HG02588 (cell line): Measurements from ENCODE around the gene FAM216A.
"Not testable (repeated sequence)": the region's sequence is repeated elsewhere in the genome, so short reads cannot be mapped to it uniquely, and the experiment has no call there.

Experiments
- ATAC-seq: cut with Tn5 transposase; IDR thresholded peaks from one replicate; pipeline ENCODE4 v1.9.1; 2021; ENCODE audit warnings: mild to moderate bottlenecking, moderate library complexity; ENCODE audit not compliant: unreplicated experiment

Gene FAM216A

DNA sequence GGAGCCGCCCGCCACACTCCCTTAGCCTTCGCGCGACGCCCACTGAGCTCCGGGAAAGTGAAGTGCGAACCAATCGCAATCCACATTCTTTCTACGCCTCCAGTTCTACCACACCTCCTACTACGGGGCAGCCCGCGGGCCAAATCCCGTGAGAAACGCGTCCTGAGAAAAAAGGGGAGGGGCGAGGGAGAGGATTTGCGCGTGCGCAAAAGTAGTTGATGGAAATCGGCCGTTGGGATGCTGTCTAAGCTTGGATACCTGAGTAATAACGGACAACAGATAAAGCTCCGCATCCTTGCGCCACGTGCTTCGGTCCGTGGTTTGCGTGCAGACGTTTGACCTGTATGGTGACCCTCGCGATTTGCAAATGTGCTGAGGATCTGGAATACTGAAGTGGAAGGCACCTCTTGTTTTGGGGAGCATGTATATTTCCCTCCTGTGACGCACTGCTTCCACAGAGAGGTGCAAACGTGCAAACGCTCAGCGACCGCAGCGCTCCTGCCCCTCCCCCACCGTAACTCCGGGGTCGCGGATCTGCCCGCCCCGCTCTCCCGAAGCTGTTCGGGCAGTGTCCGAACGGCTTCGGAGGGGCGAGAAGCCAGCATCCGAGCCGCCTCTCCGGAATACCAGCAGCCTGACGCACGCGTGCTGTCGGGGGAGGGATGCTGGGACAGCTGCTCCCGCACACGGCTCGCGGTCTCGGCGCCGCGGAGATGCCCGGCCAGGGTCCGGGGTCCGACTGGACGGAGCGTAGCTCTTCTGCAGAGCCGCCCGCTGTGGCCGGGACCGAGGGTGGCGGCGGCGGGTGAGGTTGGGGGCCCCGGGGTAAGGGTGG is at the start of gene FAM216A, which contains the start of gene GPN3:
TSS of gene FAM216A (plus strand) at position 632 of the 835 bp plus-strand sequence. CDS start at position 663, 31 bp downstream.
TSS of gene GPN3 (minus strand) at position 44 of the 835 bp plus-strand sequence. CDS start 54 bp downstream, outside the sequence.
- ATAC-seq, result peak; percentile 71

DNA sequence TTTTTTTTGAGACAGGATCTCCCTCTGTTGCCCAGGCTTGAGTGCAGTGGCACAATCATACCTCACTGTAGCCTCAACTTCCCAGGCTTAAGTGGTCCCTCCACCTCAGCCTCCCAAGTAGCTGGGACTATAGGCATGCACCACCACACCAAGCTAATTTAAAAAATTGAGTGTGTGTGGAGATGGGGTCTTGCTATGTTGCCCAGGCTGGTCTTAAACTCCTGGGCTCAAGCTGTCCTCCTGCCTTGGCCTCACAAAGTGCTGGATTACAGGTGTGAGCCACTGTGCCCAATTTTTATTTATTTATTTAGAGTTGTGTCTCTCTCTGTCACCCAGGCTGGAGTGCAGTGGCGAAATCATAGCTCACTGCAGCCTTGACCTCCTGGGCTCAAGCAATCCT is 48.0 kb upstream of the FAM216A start:
- not testable (repeated sequence) for ATAC-seq

- no peak for ATAC-seq
Observed at GRCh38 chr12:110421159-110421661, 47.4 kb upstream of the FAM216A start.

GRCh38 chr12:110421701-110422100 is 46.9 kb upstream of the FAM216A start:
- ATAC-seq, result no peak

- ATAC-seq, result no peak
Observed at GRCh38 chr12:110424237-110424636, 44.4 kb upstream of the FAM216A start.

GRCh38 chr12:110426406-110426805 is 42.2 kb upstream of the FAM216A start:
- ATAC-seq, result no peak

- not testable (repeated sequence) for ATAC-seq
Observed at GRCh38 chr12:110429676-110430075, 39.0 kb upstream of the FAM216A start.

- no peak for ATAC-seq
Observed at GRCh38 chr12:110431957-110432587, 36.6 kb upstream of the FAM216A start.

- ATAC-seq, result no peak
Observed at GRCh38 chr12:110436231-110436630, 32.4 kb upstream of the FAM216A start.

DNA sequence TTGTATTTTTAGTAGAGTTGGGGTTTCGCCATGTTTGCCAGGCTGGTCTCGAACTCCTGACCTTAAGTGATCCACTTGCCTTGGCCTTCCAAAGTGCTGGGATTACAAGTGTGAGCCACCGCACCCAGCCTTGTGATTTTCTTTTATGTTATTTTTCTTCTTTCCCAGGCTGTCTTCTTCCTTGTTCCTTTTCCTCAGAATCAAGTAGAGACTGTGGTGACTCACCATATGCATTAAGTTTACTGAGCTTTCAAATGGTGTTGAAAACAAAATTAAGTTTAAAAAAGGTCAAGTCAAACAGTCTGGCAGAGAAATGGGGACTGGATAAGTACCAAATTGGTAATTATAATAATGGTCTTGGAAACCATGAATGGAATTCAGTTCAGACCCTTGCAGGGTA is 24.2 kb upstream of the FAM216A start:
- no peak for ATAC-seq

DNA sequence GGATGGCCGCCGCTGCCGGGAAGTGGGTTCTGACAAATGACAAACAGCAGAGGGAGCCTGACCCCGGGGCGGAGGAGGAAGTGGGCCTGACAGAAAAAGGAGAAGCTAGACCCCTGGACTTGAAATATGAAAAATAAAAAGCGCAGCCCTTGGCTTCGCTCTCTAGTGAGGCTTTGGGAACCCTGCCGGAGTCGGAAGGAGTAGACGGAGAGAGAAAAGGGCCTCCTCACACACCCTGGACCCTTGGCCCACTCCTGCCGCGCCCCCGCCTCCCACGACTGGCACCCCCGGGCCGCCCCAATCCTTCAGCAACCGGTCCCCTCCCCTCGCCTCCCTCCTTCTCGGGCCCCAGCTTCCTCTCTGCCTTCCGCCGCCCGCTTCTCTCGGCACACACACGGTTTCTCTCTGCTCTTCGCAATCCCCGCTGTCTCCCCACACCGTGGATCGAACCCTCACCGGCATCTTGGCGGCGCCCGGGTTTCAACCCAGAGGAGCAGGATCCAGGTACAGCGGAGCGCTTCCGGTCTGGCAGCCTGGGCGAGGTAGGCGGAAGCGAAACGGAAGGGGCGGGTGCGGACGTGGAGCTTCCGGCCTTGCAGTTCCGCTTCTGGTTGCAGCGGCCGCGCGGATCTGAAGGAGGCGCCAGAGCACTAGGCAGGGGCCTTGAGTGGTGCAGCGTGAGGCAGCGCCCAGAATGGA is 18.7 kb upstream of the FAM216A start, which contains the start of gene ARPC3:
TSS of gene ARPC3 (minus strand) at position 539 of the 699 bp plus-strand sequence. CDS start at position 462, 77 bp downstream.
- peak; percentile 94 for ATAC-seq

DNA sequence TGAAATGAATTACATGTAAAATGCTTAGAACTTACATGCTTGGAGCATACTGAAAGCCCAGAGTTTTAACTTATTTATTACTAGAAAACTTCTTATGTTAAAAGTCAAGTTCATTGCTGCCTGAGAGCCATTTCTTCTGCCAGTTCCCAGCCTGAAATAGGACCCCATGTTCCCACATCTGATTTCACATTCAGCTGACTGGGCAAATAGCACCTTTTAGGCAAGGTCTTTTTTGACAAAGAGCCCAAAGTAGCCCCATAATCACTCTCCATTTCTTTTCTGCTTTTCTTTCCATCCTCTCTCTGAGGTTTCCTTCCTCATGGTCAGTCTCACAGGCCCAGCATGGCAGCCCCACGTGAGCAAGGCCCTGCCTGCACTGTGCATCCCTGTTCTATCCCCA is 17.4 kb upstream of the FAM216A start:
- ATAC-seq, result no peak

DNA sequence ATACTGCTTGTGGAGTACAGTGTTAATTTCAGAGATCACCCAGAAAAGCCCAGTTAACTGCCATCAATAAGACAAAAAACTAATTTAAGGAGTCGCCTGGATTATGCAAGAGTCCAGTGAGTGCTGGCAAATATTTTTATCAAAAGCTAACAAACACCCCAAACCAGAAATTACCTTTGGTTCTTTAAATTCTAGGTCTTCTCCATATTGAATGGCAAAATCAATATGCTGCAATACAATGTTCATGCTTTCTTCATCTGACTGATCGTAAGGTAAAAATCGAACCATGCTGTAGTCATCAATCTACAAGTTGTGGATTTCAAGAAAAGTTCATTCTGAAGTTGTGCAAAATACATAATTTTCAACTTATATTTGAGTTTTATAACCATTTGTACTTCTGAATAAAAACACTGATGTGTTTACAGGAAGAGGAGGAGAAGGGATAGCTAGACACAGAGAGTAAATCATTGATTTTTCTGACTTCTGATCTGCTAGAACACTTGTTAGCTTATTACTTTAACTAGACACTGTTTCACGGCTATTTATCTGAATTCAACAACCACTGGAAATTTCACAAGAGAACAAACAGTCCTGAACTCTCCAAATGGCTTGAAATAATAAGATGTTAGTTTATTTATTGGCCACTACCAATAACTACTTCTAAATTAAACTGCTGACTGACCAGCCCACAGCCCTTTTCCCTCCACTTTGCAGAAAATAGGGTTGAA is 14.9 kb upstream of the FAM216A start:
- ATAC-seq, result no peak

GRCh38 chr12:110458756-110459155 is 9.9 kb upstream of the FAM216A start:
- no peak for ATAC-seq

DNA sequence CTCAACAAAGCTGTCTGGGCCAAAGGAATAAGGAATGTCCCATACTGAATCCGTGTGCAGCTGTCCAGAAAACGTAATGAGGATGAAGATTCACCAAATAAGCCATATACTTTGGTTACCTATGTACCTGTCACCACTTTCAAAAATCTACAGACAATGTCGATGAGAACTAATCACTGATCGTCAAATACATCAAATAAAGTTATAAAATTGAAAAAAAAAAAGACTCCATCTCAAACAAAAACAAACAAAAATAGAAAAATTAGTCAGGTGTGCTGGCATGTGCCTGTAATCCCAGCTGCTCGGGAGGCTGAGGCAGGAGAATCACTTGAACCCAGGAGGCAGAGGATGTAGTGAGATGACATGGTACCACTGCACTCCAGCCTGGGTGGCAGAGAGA is 7.5 kb upstream of the FAM216A start:
- not testable (repeated sequence) for ATAC-seq

GRCh38 chr12:110465024-110465423 is 3.6 kb upstream of the FAM216A start:
- no peak for ATAC-seq

DNA sequence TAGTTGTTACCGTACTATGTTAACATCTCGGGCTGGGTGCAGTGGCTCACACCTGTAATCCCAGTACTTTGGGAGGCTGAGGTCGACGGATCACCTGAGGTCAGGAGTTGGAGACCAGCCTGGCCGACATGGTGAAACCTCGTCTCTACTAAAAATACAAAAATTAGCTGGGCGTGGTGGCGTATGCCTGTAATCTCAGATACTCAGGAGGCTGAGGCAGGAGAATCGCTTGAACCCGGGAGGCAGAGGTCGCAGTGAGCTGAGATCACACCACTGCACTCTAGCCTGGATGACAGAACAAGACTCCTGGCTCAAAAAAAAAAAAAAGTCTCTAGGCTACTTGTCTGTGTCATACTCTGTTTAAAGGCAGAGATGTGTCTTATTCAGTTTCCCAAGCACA is 2.9 kb upstream of the FAM216A start:
- ATAC-seq, result not testable (repeated sequence)

DNA sequence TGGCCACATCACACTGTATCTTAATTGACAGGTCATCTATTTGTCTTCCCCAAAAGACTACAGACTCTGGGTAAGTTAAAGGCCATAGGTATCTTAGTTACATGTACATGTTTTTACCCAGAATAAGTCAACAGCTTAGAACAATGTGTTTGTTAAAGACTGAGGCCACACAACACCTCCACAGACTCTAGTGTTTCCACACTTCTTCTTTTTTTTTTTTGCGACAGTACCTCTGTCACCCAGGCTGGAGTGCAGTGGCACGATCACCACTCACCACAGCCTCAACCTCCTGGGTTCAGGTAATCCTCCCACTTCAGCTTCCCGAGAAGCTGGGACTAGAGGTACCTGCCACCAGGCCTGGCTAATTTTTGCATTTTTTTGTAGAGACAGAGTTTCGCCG is 1.9 kb upstream of the FAM216A start:
- no peak for ATAC-seq

DNA sequence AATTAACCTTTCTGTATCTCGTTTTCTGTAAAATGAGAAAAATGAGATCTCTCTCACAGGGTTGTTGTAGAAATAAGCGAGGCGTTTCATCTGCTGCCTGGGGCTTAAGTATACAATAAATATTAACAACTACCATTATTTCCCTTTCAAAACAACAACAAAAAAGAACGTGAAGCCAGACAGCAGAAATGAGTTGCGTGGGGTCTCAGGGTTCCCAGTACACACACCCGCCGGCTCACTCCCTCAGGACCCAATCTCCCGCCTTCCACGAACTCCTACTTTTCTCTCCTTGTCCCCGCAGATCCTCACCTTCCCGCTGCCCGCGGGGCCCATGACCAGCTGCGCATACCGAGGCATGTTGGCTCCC is 815 bp upstream of the FAM216A start:
- no peak for ATAC-seq

GRCh38 chr12:110475426-110475825 is 6.8 kb downstream of the FAM216A start:
- ATAC-seq, result no peak
